ENCODE data around the gene BAIAP2L1.

DNA sequence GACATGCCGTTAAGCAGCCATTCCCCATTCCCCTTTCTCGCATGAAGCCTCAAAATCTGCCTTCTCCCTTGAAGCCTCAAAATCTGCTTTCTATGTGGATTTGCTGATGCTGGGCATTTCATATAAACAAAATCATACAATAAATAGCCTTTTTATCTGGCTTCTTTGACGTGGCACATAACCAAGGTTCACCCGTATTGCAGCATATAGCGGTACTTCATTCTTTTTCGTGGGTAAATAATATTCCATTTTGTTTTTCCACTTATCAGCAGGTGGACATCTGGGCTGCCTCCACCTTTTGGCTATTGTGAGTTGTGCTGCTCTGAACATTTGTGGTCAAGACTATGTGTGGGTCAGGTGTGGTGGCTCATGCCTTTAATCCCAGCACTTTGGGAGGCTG, 62.4 kb downstream of the BAIAP2L1 start:
- TF ChIP-seq CTCF (IDR thresholded peaks at IDR 0.05) (no peak), POLR2A (IDR thresholded peaks at IDR 0.05) (no peak)

Data from esophagus squamous epithelium (tissue), 4 donors.